GM23338 (cell line): ENCODE results near the gene CSTPP1. TPM values are rescaled to one million over a fixed set of nuclear protein-coding genes. Genes with fewer than 3 reads are reported as not detected.

Experiments used
- ATAC-seq: fragments of 200-7000 bp; cut with Tn5 transposase; 3 replicates; pipeline ENCODE4 v1.9.1; 2020
- DNase-seq: peaks from one replicate; pipeline ENCODE4 v3.0.0-alpha.2; 2015; ENCODE audit warnings: low spot score
- H2AFZ ChIP-seq: fragments of 200-600 bp; sonication (generic); 2 replicates; pipeline ENCODE4 v1.8.0; 2016; ENCODE audit warnings: antibody characterized with exemption, mild to moderate bottlenecking, moderate library complexity
- H3F3A ChIP-seq: fragments of 200-600 bp; sonication (generic); replicated peaks from 2 replicates; pipeline ENCODE4 v1.8.0; 2017; ENCODE audit warnings: antibody characterized with exemption, mixed run types, low read depth
- H3K27ac ChIP-seq: fragments of 200-600 bp; sonication (generic); 2 replicates; pipeline ENCODE4 v1.6.1; 2016; ENCODE audit warnings: low read depth
- H3K27me3 ChIP-seq: fragments of 200-600 bp; sonication (generic); 2 replicates; pipeline ENCODE4 v1.8.0; 2016; ENCODE audit warnings: mild to moderate bottlenecking, mixed run types, moderate library complexity; ENCODE audit not compliant: insufficient read depth
- H3K36me3 ChIP-seq: fragments of 200-600 bp; sonication (generic); 2 replicates; pipeline ENCODE4 v1.8.0; 2016; ENCODE audit warnings: mild to moderate bottlenecking; ENCODE audit not compliant: insufficient read depth
- H3K4me1 ChIP-seq: fragments of 200-600 bp; sonication (generic); 2 replicates; pipeline ENCODE4 v1.8.0; 2016; ENCODE audit warnings: mild to moderate bottlenecking, moderate library complexity; ENCODE audit not compliant: insufficient read depth
- H3K4me2 ChIP-seq: fragments of 200-600 bp; sonication (generic); 2 replicates; pipeline ENCODE4 v1.7.1; 2017; ENCODE audit warnings: mixed run types
- H3K4me3 ChIP-seq: fragments of 200-600 bp; sonication (generic); 2 replicates; pipeline ENCODE4 v1.6.1; 2016; ENCODE audit warnings: mixed run types
- H3K79me2 ChIP-seq: fragments of 200-600 bp; sonication (generic); replicated peaks from 2 replicates; pipeline ENCODE4 v1.8.0; 2017; ENCODE audit warnings: mild to moderate bottlenecking; ENCODE audit not compliant: insufficient read depth
- H3K9me2 ChIP-seq: fragments of 200-600 bp; sonication (generic); 2 replicates; pipeline ENCODE4 v1.8.0; 2017; ENCODE audit not compliant: insufficient read depth
- H4K20me1 ChIP-seq: fragments of 200-600 bp; sonication (generic); replicated peaks from 2 replicates; pipeline ENCODE4 v1.8.0; 2017; ENCODE audit warnings: mild to moderate bottlenecking; ENCODE audit not compliant: insufficient read depth
- H3K27ac Mint-ChIP-seq: 2 replicates; pipeline ENCODE4 v1.8.0; 2020; ENCODE audit warnings: inconsistent platforms, mild to moderate bottlenecking, moderate library complexity, mixed read lengths
- H3K27me3 Mint-ChIP-seq: 3 replicates; pipeline ENCODE4 v1.8.0; 2022; ENCODE audit warnings: low read depth, mild to moderate bottlenecking, moderate library complexity, mixed read lengths, inconsistent platforms; ENCODE audit not compliant: insufficient read depth, poor library complexity
- H3K36me3 Mint-ChIP-seq: 3 replicates; pipeline ENCODE4 v1.8.0; 2021; ENCODE audit warnings: low read depth, mild to moderate bottlenecking, inconsistent platforms, moderate library complexity, mixed read lengths
- H3K4me1 Mint-ChIP-seq: 3 replicates; pipeline ENCODE4 v1.8.0; 2020; ENCODE audit warnings: mild to moderate bottlenecking, inconsistent platforms, mixed read lengths
- H3K4me3 Mint-ChIP-seq: 3 replicates; pipeline ENCODE4 v1.8.0; 2021; ENCODE audit warnings: moderate library complexity, mild to moderate bottlenecking, inconsistent platforms, mixed read lengths
- H3K9me3 Mint-ChIP-seq: 3 replicates; pipeline ENCODE4 v1.8.0; 2020; ENCODE audit warnings: moderate library complexity, mild to moderate bottlenecking, inconsistent platforms, mixed read lengths
- CREB1 ChIP-seq: fragments of 250-450 bp; sonication (Bioruptor Pico); IDR thresholded peaks from 2 replicates; pipeline ENCODE4 v1.5.0; 2020; ENCODE audit warnings: low read depth, mild to moderate bottlenecking, moderate library complexity
- CTCF ChIP-seq, 2 experiments: fragments of 200-600 bp in 1 of 2; sonication (generic) in 1 of 2; conservative IDR thresholded peaks; 2 replicates each; pipeline versions ENCODE4 v1.5.1 to v1.6.1; 2016 to 2017; ENCODE audit warnings: antibody characterized with exemption in 2 of 2, low read depth in 2 of 2, mild to moderate bottlenecking in 2 of 2, moderate library complexity in 1 of 2
- ETS1 ChIP-seq: IDR thresholded peaks from 2 replicates; pipeline ENCODE4 v1.6.1; 2016; ENCODE audit warnings: antibody characterized with exemption
- EZH2 ChIP-seq: fragments of 200-600 bp; sonication (generic); IDR thresholded peaks from one replicate; pipeline ENCODE4 v1.8.0; 2017; ENCODE audit warnings: antibody characterized with exemption, mild to moderate bottlenecking, low read depth; ENCODE audit not compliant: unreplicated experiment
- EZH2phosphoT487 ChIP-seq: fragments of 200-600 bp; sonication (generic); IDR thresholded peaks from one replicate; pipeline ENCODE4 v1.8.1; 2018; ENCODE audit warnings: antibody characterized with exemption; ENCODE audit not compliant: unreplicated experiment
- STAT1 ChIP-seq: IDR thresholded peaks from one replicate; pipeline ENCODE4 v1.6.1; 2016; ENCODE audit warnings: antibody characterized with exemption; ENCODE audit not compliant: unreplicated experiment
- ZNF462 ChIP-seq: fragments of 250-450 bp; sonication (Bioruptor Pico); IDR thresholded peaks from 2 replicates; pipeline ENCODE4 v1.5.0; 2020; ENCODE audit warnings: mild to moderate bottlenecking, moderate library complexity
- polyA plus RNA-seq: library from polyadenylated mRNA; unstranded; fragments of >200 nt; fragmentation: Nextera tagmentation; extraction: Ambion mirVana; gene quantifications from 2 replicates; pipeline ENCODE4 v1.2.1, GENCODE V29; 2016
- total RNA-seq: library from RNA; depleted of rRNA; stranded (reverse); fragments of >200 nt; shearing (Covaris generic); gene quantifications from 2 replicates; pipeline ENCODE4 v1.2.3, GENCODE V29; 2014

The CSTPP1 gene
- total and polyA plus RNA-seq, 2 experiments from 2014 or later, result 23.5 to 42.6 TPM

- no peak for TF ChIP-seq ZNF462 (CRISPR knock-in tag)
- TF ChIP-seq EZH2, result no peak
- no peak for TF ChIP-seq CREB1 (CRISPR knock-in tag)
- no peak for TF ChIP-seq EZH2phosphoT487
- no peak for TF ChIP-seq ETS1
Observed at GRCh38 chr11:46914363-46914762, 22.2 kb upstream of the CSTPP1 start (continued).

- peak overlapping the region; percentile 28; the same call in 2 of the 3 replicates for H3K4me3 Mint-ChIP-seq
- Histone ChIP-seq H3K4me2 (peak overlapping the region; percentile 100; the same call in 1 of the 2 replicates), H3K9me2 (no peaks in the 10 kb centered on the region), H3K79me2 (peaks cover 56% of the 10 kb centered on the region), H3K4me1 (peaks cover 60% of the 10 kb centered on the region), H3K27me3 (peaks cover 22% of the 10 kb centered on the region), H3K27ac (no peak overlapping the region), H3K36me3 (no peaks in the 10 kb centered on the region), H3F3A (peaks cover 31% of the 10 kb centered on the region), H2AFZ (no peak overlapping the region), H3K4me3 (peak overlapping the region; percentile 50; the same call in 1 of the 2 replicates), H4K20me1 (no peaks in the 10 kb centered on the region)
- peaks cover 10% of the 10 kb centered on the region for H3K36me3 Mint-ChIP-seq
- peaks cover 68% of the 10 kb centered on the region for H3K4me1 Mint-ChIP-seq
- ATAC-seq, result no peak
- no peak for DNase-seq
- no peaks in the 10 kb centered on the region; the same call in 1 of the 3 replicates for H3K9me3 Mint-ChIP-seq
- H3K27ac Mint-ChIP-seq, result no peak overlapping the region
- peaks cover 42% of the 10 kb centered on the region for H3K27me3 Mint-ChIP-seq
- TF ChIP-seq CTCF (conservative IDR thresholded peaks at IDR 0.05; ENCODE audit: low read depth in 2 of 2) (no peak), STAT1 (no peak), ETS1 (no peak)
Observed at GRCh38 chr11:46914910-46915309, 21.7 kb upstream of the CSTPP1 start.
